GM12892 (cell line): ENCODE results near the gene SRGAP2.
"Not testable (repeated sequence)": the region's sequence is repeated elsewhere in the genome, so short reads cannot be mapped to it uniquely, and the experiment has no call there.

ENCODE experiments used
- POLR2A ChIP-seq: IDR thresholded peaks from 2 replicates; pipeline ENCODE4 v1.6.1; 2011; ENCODE audit warnings: low read depth, low read length, control low read depth
- POLR2AphosphoS5 ChIP-seq: IDR thresholded peaks from 2 replicates; pipeline ENCODE4 v1.6.1; 2011; ENCODE audit warnings: low read depth, low read length, control low read depth

DNA sequence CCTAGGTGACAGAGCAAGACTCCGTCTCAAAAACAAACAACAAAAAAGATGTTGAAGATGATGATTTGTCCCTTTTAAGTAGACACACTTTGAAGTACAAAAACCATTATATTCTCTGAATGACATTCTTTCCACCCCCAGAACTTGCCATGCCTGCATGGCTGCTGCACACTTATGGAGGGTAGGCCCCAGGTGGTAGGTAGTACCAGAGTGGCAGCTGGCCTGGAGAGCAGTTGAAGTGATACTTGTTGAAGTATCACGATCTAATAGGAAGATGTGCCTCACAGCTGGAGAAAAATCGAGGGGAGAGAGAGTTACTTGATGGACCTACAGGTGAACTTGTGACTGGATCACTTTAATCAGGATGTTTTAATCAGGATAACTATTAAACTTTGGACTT, 14.9 kb downstream of the SRGAP2 start:
- TF ChIP-seq POLR2AphosphoS5, POLR2A: not testable (repeated sequence)
